Stimulated activated CD8-positive, alpha-beta memory T cell treated with anti-CD3 and anti-CD28 coated beads, Interleukin-2, amount 100 ng/mL, for 1 hour (primary cell): ENCODE measurements around the gene CRYGB.
A peak's percentile ranks its signal among the peaks of the same experiment; 100 is the strongest.

ENCODE experiments used
- DNase-seq, 2 donors: peaks; one replicate each; pipeline ENCODE4 v3.0.0-alpha.2; 2020; ENCODE audit warnings: low read depth in 2 of 2

The CRYGB gene, protein sequence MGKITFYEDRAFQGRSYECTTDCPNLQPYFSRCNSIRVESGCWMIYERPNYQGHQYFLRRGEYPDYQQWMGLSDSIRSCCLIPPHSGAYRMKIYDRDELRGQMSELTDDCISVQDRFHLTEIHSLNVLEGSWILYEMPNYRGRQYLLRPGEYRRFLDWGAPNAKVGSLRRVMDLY

DNA sequence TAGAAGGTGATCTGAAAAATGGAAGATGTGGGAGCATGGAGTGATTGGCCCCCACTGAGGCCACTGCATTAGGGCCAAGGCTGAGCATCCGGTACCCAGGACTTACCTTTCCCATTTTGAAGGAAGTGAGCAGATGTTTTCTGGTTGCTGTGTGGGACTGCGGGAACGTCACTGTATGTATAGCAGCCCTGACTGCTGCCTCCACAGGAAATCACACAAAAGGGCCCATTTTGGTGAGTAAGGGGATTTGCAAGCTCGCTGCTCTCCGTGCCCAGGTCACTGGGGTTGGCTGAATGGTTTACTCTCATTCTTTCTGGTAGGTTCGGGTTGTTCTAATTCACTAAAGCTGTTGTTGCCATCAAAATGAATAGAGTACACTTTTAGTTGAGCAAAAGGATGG, at the start of gene CRYGB:
TSS of gene CRYGB (minus strand) at position 153 of the 400 bp plus-strand sequence. CDS start at position 115, 38 bp downstream.
- no peak for DNase-seq

DNA sequence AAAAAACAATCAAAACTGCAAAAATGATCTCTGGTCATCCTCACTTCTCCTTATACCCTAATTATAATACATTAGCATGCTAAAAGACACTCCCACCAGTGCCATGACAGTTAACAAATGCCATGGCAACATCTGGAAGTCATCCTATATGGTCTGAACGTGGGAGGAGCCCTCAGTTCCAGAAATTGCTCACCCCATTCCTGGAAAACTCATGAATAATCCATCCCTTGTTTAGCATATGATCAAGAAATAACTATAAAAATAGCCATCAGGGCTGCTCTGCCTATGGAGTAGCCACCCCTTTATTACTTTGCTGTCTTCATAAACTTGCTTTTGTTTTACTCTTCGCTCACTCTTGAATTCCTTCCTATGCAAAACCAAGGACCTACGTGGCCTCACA, 49.6 kb upstream of the CRYGB start:
- no peak for DNase-seq

DNA sequence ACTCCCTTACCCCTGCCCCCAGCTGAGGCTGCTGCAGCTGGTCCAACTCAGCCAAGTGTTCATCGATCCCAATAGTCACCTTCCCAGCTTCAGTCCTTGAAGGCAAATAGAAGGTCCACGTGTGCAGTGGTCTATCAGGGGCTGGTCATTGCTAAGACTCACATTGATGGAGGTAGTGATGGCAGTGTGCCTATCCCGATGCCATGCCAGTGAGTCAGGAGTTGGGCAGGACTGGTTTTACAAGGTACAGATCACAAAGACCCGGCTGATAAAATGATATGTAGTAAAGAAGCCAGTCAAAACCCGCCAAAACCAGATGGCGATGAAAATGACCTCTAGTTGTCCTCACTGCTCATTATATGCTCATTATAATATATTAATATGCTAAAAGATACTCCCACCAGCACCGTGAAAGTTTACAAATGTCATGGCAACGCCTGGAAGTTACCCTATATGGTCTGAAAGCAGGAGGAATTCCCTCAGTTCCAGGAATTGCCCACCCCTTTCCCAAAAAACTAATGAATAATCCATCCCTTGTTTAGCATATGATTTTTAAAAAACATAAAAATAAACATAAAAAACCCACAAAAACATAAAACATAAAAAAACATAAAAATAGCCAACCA, 46.8 kb upstream of the CRYGB start:
- no peak for DNase-seq

DNA sequence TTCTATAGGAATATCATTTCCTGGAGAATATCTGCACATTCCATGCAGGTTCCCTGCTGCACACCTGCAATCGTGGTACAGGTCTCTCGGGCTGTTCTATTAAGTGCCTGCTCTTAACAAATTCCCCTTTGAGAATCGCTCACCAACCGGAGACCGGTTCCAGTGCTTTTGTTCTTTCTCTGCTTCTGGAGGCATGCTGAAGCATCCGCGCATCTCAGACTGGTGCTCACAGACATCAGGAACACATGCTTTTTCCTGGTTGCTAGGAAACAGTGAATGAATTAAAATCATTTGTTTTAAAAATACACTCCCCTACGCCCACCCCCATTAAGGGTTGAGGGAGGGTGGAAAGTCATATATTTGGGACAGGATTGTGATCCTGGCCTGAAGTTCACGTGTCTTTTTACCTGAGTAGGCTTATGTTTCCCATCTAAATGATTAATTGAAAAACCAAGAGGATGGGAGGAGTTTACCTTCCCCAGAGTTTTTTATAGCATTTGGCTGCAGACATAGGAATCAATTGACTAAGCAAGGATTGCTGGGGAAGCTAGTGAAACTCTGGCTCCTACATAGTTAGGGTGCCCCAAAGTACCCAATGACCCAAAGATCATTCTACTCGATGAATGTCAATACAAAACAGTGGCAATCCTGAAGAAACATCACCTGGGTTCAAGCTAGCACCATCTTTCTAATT, 44.0 kb upstream of the CRYGB start, which contains the start of gene C2orf80:
TSS of gene C2orf80 (minus strand) at position 221 of the 694 bp plus-strand sequence. CDS start 3,044 bp downstream, outside the sequence.
- no peak for DNase-seq

DNA sequence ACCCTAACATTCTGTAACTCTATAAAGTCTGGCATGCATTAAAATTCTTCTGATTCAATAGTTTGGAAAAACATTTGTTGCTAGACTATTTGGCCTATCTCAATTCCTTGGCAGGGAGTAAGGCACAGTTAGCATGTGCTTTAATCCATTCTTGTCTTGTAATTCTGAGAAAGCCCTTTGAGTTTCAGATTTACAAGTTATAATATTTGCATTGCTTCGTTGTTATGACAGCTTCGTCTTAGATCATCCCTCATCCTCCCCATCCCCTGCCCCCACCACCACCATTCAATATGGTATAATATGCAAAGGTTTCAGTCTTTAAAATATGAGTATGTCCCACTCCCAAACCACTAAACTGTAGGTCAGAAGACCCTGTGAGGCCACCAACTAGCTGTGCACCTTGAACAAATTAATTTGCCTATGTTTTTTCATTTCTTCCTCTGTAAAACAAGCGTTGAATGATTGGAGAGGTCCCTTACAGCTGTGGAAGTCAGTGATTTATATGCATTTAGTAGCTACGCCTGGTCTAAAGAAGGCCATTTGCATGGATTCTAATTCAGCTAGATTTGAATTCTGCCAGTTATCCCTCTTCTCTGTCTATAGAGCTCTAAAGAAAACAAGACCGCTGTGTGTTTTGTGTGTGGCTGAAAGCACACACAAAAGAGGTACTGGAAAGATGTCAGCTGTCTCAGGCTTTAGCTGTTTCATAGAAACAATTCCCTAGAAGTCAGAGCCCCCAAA, 43.3 kb upstream of the CRYGB start:
- no peak for DNase-seq

DNA sequence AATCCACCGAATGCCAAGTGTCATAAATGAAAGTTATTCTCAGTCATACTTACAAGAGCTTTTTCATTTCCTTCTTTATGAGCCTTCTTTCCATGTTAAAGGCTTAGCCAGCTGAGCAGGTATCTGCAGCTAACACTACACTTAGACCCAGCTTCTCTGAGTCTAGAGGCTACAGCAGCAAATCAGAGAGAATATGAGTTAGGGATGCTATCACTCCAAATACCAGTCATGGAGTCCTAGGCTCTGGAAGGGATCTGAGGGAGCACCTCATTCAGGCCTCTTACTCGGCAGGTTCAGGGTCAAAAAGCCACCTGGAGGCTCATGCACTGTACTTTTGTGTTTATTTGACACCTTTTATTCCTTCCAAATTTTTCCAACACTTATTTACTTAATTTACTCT, 40.9 kb upstream of the CRYGB start:
- DNase-seq, result no peak

DNA sequence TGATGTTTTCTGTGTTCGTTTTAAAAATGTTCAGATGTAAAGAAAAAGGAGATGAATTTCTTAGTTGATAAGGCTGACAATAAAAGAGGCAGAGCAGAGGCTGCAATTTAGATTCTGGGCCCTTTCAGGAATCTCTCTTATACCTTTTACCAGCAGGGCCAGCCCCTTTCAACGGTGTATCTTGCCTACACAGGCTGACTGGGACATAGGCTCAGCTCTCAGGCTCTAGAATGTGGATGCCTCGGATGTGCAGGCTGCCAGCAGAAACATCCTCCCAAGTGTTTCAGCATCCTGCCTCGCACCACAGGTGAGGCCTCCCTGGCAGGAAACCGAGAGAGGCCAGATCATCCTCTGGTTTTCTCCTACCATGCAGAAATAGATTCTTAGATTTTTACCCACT, 40.5 kb upstream of the CRYGB start:
- DNase-seq, result no peak

DNA sequence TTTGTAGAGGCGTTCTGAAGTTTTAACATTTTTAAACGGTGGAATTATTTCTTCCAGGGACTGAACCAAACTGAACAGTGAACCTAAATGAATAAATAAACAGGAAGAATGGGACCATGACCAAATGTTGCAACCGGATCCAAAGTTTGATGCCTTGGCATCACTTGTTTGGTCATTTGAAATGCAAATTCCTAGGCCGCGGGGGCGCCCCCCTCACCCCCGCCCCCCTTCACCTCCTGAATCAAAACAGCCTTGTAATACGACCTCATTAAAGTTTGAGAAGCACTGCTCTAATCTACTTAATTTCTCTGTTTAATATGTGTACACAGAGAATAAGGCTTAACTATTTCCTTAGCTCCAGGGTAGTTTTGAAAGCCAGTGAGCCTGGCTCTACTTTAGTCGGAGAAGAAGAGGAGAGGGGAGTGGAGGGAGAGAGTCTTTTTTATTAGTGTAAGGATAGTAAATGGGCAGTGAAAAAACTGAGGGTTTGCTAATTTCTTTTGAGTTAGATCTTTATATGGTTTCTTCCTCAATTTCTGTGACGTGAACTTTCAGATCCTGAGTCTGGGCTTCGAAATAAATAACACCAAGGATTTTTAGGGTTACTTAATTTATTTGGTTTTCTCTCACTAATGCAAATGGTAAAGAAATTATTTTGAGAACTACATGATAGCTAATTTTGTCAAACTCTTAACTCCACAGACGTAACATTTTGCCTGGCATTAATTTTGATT, 38.2 kb upstream of the CRYGB start:
- DNase-seq, result no peak

DNA sequence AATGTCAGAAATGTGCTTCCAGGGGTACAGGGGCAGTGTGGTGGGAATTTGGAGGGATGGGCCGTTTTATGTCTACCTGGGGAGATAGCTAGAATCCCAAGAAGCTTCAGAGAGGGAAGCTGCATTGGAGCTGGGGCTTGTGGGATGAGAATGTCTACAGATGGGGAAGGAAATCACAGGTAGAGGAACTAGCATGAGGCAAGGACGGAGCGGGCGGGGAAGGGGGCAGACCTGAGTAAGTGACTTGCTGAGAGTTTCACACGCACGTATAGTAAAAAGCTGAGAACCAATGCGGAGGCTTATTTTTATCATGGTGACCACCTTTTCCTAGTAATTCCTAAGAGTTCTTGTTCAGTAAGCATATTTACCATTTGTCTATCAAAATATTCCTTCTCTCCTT, 37.6 kb upstream of the CRYGB start:
- DNase-seq, result no peak

DNA sequence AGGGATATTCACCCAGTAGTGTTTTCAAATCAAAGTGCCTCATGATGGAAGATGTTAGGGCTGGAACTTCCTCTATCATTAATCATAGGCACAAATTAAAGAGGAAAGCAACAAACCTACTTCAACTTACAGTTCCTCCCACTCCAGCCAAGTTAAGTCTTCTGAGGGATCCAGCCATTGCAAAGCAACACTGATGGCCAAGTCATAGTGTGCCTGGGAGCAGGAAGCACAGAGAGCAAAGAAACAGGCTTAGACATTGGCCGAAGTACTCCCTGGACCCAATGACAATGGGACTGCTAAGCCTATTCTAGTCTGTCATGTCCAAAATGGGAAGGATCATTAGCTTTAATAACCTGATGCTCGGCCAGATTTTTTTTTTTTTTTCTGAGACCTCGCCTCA, 36.9 kb upstream of the CRYGB start:
- no peak for DNase-seq

DNA sequence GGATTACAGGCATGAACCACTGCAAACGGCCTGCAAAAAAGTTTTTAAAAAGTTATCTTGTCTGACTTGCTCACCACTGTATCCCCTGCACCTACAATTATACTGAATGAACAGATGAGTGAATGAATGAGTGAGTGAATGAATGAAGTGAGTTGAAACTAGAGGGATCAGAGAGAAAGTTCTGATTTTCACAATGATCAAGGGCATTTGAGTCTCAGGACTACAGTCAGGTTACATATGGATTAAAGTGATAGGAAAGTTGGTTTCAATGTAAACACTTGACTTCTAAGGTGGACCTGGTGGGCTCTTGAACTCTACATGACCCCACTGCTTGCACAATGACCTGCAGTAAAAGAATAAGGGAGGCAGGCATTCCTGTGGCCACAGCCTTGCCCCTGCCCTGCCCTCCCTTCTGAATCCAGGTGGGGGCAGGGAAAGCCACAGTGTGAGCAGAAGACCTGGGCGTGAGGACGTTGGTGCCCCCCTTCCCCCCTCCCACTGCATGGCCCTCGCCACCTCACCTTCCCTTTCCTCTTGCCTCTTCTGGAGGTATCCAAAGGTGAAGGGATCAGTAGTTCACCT, 33.2 kb upstream of the CRYGB start:
- DNase-seq, result no peak

DNA sequence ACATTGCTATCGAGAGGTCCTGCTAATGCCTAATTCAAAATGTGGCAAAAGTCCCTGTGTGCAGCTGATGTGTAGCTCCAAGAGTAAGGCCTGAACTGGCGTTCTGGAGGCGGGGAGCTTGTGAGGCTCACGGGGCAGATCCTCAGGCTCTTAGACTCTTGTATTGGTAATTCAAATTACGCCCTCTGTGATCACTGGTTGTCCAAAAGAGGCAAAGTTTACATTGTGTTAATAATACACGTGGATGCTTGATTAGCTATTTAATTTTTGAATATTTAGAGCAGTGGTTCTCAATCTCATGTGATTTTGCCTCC, 29.8 kb upstream of the CRYGB start:
- DNase-seq, result no peak

DNA sequence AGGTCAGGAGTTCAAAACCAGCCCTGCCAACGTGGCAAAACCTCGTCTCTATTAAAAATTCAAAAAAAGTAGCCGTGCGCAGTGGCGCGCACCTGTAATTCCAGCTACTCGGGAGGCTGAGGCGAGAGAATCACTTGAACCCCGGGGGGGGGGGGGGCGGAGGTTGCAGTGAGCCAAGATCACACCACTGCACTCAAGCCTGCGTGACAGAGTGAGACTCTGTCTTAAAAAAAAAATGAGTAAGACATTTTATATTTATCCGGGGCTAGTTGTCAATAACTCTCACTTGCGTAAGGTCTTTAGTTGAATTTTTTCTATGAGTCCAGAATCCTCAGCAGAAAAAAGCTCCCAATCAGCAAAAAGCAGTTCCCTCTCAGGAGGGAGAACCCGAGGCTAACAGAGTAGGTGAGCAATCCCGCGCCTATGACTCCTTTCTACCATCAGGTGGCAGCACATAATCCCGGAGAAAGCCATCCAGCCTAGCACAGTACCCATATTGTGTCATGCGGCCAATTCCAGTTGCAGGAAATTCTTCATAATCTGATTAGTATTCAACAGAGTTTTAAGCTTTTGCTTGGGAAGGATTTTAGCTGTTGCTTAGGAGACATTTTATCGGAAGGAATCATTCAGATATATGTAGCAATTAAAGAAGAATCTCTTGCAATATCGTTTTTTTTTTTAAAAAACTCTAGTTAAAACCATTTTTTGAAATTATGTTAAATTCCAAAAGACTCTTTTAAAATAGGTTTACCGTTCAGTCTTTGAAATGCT, 29.3 kb upstream of the CRYGB start:
- peak; percentile 20 to 28 for DNase-seq

DNA sequence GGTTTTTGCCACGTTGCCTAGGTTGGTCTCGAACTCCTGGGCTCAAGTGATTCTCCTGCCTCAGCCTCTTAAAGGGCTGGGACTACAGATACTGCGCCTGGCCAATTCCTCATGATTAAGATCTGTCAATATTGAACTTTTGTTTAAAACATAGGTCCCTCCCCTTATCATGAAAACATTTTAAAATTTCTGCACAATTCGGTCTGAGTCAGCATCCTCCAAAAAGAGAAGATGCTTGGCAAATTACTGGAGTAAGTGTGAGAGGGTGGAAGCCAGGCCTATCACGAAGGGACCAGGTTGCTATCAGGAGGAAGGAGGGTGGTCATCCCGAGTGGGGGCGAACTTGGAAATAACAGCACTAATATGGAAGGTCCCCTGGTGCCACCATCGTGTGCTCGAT, 28.2 kb upstream of the CRYGB start:
- no peak for DNase-seq

DNA sequence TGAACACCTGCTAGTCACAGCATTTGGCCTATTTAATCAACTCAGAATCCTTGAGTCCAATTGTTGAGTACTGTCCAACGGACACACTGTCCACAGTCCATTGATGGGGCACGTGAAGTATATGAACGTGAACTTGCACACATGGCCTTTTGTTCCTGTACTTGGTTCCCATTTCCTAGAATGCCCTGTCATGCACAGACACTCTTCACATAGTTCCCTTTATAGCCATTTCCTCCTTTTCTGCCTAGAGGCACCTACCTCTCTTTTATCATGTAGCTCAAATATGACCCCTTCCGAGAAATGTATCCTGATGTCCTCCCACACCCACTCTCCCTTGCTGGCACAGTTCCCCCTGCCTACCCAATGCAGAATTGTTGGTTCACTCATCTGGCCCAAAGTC, 26.2 kb upstream of the CRYGB start:
- DNase-seq, result no peak

DNA sequence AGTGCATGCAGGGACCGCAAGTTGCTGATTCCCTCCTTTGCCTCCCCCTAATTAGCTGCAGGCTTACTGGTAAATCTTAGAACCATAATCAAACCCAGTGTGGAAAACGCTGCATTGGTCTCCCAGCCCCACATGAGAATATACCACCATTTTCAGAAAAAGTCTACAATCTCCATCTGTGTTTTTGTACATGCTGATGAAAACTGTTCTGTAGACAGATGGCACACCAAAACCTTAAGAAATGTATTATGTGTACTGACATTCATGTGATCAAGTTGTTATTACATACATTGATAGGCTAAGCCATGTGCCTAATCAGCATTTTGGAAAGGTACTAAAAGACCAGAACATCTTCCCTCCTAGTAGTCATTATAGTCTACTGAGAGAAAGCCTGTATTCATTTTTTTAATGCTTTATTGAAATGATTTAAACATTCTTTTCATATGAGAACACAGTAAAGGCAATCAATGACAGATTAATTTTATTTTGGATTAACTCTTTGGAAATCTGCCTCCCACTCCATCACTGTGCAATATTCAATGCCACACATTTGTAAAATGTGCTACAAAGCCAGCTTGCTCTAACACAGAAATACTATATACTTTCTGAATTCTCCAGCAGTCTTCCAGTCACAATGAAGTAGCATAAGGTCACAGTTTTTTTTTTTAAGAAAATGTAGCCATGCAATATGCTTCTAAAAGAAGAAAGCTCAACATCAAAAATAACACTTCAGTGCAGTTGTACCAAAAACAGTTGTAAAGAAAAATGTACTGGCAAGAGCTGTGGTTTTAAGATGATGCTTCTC, 19.2 kb upstream of the CRYGB start:
- DNase-seq, result no peak

DNA sequence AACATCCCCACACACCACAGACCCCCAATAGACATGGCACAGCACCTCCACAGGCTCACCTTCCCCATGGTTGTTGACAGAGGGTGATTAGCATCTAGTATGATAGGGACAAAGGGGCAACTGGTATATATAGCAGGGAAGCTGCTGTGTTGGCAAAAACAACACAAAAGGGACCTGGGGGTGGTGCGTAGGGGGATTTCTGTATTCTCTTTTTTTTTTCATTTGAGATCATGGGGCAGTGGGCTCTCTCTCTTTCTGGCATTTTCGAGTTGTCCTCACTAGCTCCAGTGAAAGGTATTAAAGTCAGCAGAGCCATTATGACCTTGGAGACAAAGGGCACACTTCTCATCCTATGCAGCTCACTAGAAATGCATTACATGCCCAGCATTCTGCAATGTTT, 17.5 kb upstream of the CRYGB start, which contains the start of gene CRYGA:
TSS of gene CRYGA (minus strand) at position 101 of the 400 bp plus-strand sequence. CDS start at position 68, 33 bp downstream.
- DNase-seq, result no peak

DNA sequence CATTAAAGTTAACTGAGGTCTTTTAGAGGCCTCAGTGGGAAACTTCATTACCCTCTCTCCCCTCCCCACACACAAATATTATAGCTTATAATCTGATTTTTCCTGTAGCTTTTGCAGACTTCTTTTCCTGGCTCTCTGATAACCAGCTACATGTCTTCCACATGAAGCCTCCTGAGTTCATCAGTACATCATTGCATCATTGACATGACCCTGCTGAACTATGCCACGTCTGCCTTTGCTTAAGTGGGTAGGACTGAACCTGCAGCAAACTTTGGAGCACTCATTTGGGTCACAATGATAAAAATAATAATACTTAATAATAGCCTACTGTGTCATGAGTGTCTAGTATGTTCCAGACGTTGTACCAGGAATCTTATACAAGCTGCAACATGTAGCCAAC, 10.5 kb upstream of the CRYGB start:
- no peak for DNase-seq

DNA sequence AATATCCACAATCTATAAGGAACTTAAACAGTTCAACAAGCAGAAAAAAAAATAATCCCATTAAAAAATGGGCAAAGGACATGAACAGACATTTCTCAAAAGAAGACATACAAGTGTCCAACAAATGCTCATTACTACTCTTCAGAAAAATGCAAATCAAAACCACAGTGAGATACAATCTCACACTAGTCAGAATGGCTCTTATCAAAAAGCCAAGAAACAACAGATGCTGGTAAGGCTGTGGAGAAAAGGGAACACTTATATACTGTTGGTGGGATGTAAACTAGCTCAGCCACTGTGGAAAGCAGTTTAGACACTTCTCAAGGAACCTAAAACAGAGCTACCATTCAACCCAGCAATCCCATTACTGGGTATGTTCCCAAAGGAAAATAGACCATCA, 7.2 kb upstream of the CRYGB start:
- no peak for DNase-seq

DNA sequence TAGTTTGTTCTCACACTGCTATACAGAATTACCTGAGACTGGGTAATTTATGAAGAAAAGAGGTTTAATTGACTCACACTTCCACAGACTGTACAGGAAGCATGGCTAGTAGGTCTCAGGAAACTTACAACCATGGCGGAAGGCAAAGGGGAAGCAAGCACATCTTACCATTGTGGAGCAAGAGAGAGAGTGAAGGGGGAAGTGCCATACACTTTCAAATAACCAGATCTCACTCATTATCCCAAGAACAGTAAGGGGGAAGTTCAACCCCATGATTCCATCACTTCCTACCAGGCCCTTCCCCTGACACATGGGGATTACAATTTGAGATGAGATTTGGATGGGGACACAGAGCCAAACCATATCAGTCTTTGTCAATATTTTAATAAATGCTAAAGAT, 5.0 kb upstream of the CRYGB start:
- DNase-seq, result no peak
